HL-60 (cell line): ENCODE results near the gene CACNA1H.
"Not testable (repeated sequence)": the region's sequence is repeated elsewhere in the genome, so short reads cannot be mapped to it uniquely, and the experiment has no call there.

Experiments
- CTCF ChIP-seq: IDR thresholded peaks from one replicate; pipeline ENCODE4 v1.5.1; 2011; ENCODE audit warnings: low read length, control low read depth, inconsistent platforms; ENCODE audit not compliant: insufficient read depth
- POLR2AphosphoS5 ChIP-seq: IDR thresholded peaks from 2 replicates; pipeline ENCODE4 v1.6.1; 2012; ENCODE audit warnings: low read depth
- REST ChIP-seq: IDR thresholded peaks from 2 replicates; pipeline ENCODE4 v1.6.1; 2012; ENCODE audit warnings: low read depth; ENCODE audit not compliant: insufficient replicate concordance

GRCh38 chr16:1229476-1229875, 76.6 kb downstream of the CACNA1H start:
- TF ChIP-seq CTCF, REST, POLR2AphosphoS5: not testable (repeated sequence)
